ENCODE results near the gene DIAPH2.

- TF ChIP-seq CTCF (IDR thresholded peaks at IDR 0.05): no peak
- TF ChIP-seq POLR2A (IDR thresholded peaks at IDR 0.05): no peak
Observed at GRCh38 chrX:97587171-97587570, 902.5 kb downstream of the DIAPH2 start.

Data from body of pancreas (tissue), 4 donors.